RPMI8226 (cell line): ENCODE data around the gene CRLF2.
A peak's percentile ranks its signal among the peaks of the same experiment; 100 is the strongest.
"Not testable (repeated sequence)": the region's sequence is repeated elsewhere in the genome, so short reads cannot be mapped to it uniquely, and the experiment has no call there.

ENCODE experiments used
- DNase-seq: peaks from one replicate; pipeline ENCODE4 v3.0.0-alpha.2; 2015

CRLF2 gene

GRCh38 chrX:1210844-1211243 lies 1.6 kb downstream of the CRLF2 start:
- DNase-seq, result no peak

GRCh38 chrX:1207496-1208025 lies 4.9 kb downstream of the CRLF2 start:
- DNase-seq, result peak; percentile 65

- peak; percentile 86 for DNase-seq
Measured at GRCh38 chrX:1205681-1206611, 6.5 kb downstream of the CRLF2 start.

GRCh38 chrX:1202251-1202650 lies 10.2 kb downstream of the CRLF2 start:
- no peak for DNase-seq

- DNase-seq, result no peak
Measured at GRCh38 chrX:1196436-1196835, 16.0 kb downstream of the CRLF2 start.

- DNase-seq, result not testable (repeated sequence)
Measured at GRCh38 chrX:1192196-1192595, 20.3 kb downstream of the CRLF2 start.

GRCh38 chrX:1190596-1191145 lies 21.8 kb downstream of the CRLF2 start:
- no peak for DNase-seq

- DNase-seq, result no peak
Measured at GRCh38 chrX:1185561-1185960, 26.9 kb downstream of the CRLF2 start.

GRCh38 chrX:1182211-1182610 lies 30.2 kb downstream of the CRLF2 start:
- no peak for DNase-seq

GRCh38 chrX:1181661-1182060 lies 30.8 kb downstream of the CRLF2 start:
- DNase-seq, result not testable (repeated sequence)

GRCh38 chrX:1181170-1181569 lies 31.3 kb downstream of the CRLF2 start:
- no peak for DNase-seq

- DNase-seq, result peak; percentile 21
Measured at GRCh38 chrX:1178580-1179057, 33.8 kb downstream of the CRLF2 start.

GRCh38 chrX:1176531-1177320 lies 35.7 kb downstream of the CRLF2 start:
- DNase-seq, result not testable (repeated sequence)

- not testable (repeated sequence) for DNase-seq
Measured at GRCh38 chrX:1174609-1175545, 37.6 kb downstream of the CRLF2 start.

- not testable (repeated sequence) for DNase-seq
Measured at GRCh38 chrX:1173435-1173834, 39.0 kb downstream of the CRLF2 start.

GRCh38 chrX:1172496-1172895 lies 40.0 kb downstream of the CRLF2 start:
- no peak for DNase-seq

- DNase-seq, result not testable (repeated sequence)
Measured at GRCh38 chrX:1171915-1172314, 40.5 kb downstream of the CRLF2 start.

GRCh38 chrX:1170243-1170642 lies 42.2 kb downstream of the CRLF2 start:
- DNase-seq, result no peak

- DNase-seq, result no peak
Measured at GRCh38 chrX:1169189-1169588, 43.3 kb downstream of the CRLF2 start.

- DNase-seq, result no peak
Measured at GRCh38 chrX:1167918-1168481, 44.4 kb downstream of the CRLF2 start.

GRCh38 chrX:1167466-1167865 lies 45.0 kb downstream of the CRLF2 start:
- DNase-seq, result no peak
